HEK293T (cell line): ENCODE results near the gene PDZD2.

Source experiments
- CTCF ChIA-PET: fragments of 350-600 bp; formaldehyde crosslinking; extraction: SDS; loops from one replicate; lab custom pipeline; 2021; ENCODE audit warnings: antibody characterized with exemption, inconsistent platforms; lab: Yijun Ruan, JAX
- POLR2A ChIA-PET: fragments of 350-600 bp; formaldehyde crosslinking; extraction: SDS; loops from one replicate; lab custom pipeline; 2020; ENCODE audit warnings: antibody characterized with exemption, inconsistent platforms; lab: Yijun Ruan, JAX
- DNase-seq: peaks from one replicate; pipeline ENCODE4 v3.0.0; 2012; ENCODE audit warnings: mixed read lengths; ENCODE audit errors: extremely low spot score
- ARNT ChIP-seq: fragments of 450-650 bp; IDR thresholded peaks from 2 replicates; pipeline ENCODE4 v1.6.1; 2017; ENCODE audit warnings: mild to moderate bottlenecking
- BHLHE40 ChIP-seq: fragments of 450-650 bp; IDR thresholded peaks from 2 replicates; pipeline ENCODE4 v1.6.1; 2016; ENCODE audit warnings: mild to moderate bottlenecking, moderate library complexity, borderline replicate concordance
- CTBP1 ChIP-seq: fragments of 450-650 bp; IDR thresholded peaks from 2 replicates; pipeline ENCODE4 v1.6.1; 2016; ENCODE audit warnings: borderline replicate concordance
- ELF4 ChIP-seq: fragments of 450-650 bp; IDR thresholded peaks from 2 replicates; pipeline ENCODE4 v1.6.1; 2017; ENCODE audit warnings: antibody characterized with exemption
- FOXA1 ChIP-seq: fragments of 450-650 bp; IDR thresholded peaks from 2 replicates; pipeline ENCODE4 v1.6.1; 2016; ENCODE audit warnings: mild to moderate bottlenecking
- FOXK2 ChIP-seq: fragments of 450-650 bp; IDR thresholded peaks from 2 replicates; pipeline ENCODE4 v1.6.1; 2016; ENCODE audit warnings: mild to moderate bottlenecking
- FOXM1 ChIP-seq: fragments of 450-650 bp; IDR thresholded peaks from 2 replicates; pipeline ENCODE4 v1.6.1; 2017; ENCODE audit warnings: mild to moderate bottlenecking, borderline replicate concordance
- HDGF ChIP-seq: fragments of 450-650 bp; IDR thresholded peaks from 2 replicates; pipeline ENCODE4 v1.6.1; 2017; ENCODE audit warnings: antibody characterized with exemption, borderline replicate concordance
- L3MBTL2 ChIP-seq: fragments of 450-650 bp; conservative IDR thresholded peaks from 2 replicates; pipeline ENCODE4 v1.6.1; 2016; ENCODE audit warnings: mild to moderate bottlenecking
- LEF1 ChIP-seq: fragments of 450-650 bp; IDR thresholded peaks from 2 replicates; pipeline ENCODE4 v1.6.1; 2017; ENCODE audit warnings: mild to moderate bottlenecking, borderline replicate concordance
- NFRKB ChIP-seq: fragments of 450-650 bp; IDR thresholded peaks from 2 replicates; pipeline ENCODE4 v1.6.1; 2016; ENCODE audit warnings: mild to moderate bottlenecking, moderate library complexity
- SP1 ChIP-seq: fragments of 450-650 bp; IDR thresholded peaks from 2 replicates; pipeline ENCODE4 v1.6.1; 2017
- SUZ12 ChIP-seq: fragments of 450-650 bp; IDR thresholded peaks from 2 replicates; pipeline ENCODE4 v1.6.1; 2016; ENCODE audit warnings: mild to moderate bottlenecking
- TARDBP ChIP-seq: fragments of 450-650 bp; IDR thresholded peaks from 2 replicates; pipeline ENCODE4 v1.6.1; 2016
- ZNF384 ChIP-seq: fragments of 450-650 bp; IDR thresholded peaks from 2 replicates; pipeline ENCODE4 v1.6.1; 2016
- TF ChIP-seq, protein P1 (sequence below): fragments of 450-650 bp; IDR thresholded peaks from 2 replicates; pipeline ENCODE4 v1.6.1; 2016

PDZD2 gene

DNA sequence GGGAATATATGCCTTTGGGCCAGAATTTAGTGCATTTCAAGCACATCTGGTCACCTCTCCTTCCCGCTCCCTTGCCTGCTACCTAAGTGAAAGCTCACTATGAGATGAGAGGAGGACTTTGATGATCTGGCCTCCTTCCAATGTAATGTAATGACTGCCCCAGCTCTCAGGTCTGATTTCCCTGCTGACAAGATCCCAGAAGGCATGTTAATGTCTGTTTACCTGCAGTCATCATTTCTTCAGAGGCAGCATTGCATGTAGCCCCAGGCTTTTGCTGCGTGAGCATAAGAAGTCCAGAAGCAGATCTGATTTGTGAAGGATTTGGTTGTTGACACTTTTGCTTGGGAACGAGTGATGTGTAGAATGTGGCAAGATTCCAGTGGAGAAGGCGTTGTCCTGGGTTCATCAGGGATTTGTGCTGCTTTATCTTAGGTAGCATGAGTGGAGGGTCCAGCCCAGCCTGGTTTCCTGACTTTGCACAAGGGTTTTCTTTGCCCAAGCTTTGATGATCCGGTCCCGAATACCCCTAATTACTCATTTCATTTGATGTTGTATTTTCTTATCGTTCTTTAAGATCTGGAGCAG lies 342.5 kb downstream of the PDZD2 start:
- no peak for DNase-seq
- TF ChIP-seq NFRKB, result no peak
- no peak for TF ChIP-seq L3MBTL2
- TF ChIP-seq SUZ12, result no peak
- no peak for TF ChIP-seq BHLHE40
- no peak for TF ChIP-seq CTBP1
- TF ChIP-seq HDGF, result no peak
- TF ChIP-seq ZNF384, result no peak
- no peak for TF ChIP-seq ARNT
- no peak for TF ChIP-seq SP1
- no peak for TF ChIP-seq FOXK2
- no peak for TF ChIP-seq TARDBP
- no peak for TF ChIP-seq LEF1
- TF ChIP-seq ELF4, result no peak
- no peak for TF ChIP-seq FOXA1
- TF ChIP-seq, protein P1, sequence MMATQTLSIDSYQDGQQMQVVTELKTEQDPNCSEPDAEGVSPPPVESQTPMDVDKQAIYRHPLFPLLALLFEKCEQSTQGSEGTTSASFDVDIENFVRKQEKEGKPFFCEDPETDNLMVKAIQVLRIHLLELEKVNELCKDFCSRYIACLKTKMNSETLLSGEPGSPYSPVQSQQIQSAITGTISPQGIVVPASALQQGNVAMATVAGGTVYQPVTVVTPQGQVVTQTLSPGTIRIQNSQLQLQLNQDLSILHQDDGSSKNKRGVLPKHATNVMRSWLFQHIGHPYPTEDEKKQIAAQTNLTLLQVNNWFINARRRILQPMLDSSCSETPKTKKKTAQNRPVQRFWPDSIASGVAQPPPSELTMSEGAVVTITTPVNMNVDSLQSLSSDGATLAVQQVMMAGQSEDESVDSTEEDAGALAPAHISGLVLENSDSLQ, result no peak
- no peak for TF ChIP-seq FOXM1
- ChIA-PET POLR2A (no interaction called here), CTCF (no interaction called here)

GRCh38 chr5:31982027-31982426 lies 343.1 kb downstream of the PDZD2 start:
- no peak for DNase-seq
- CTCF ChIA-PET, result no interaction called here
- TF ChIP-seq CTBP1 (no peak), ZNF384 (no peak), FOXA1 (no peak), NFRKB (no peak), LEF1 (no peak), ELF4 (no peak), TARDBP (no peak), SP1 (no peak), ARNT (no peak), FOXK2 (no peak), L3MBTL2 (no peak), SUZ12 (no peak), BHLHE40 (no peak), HDGF (no peak), FOXM1 (no peak)
- TF ChIP-seq, protein P1, result no peak
- POLR2A ChIA-PET, result no interaction called here

DNA sequence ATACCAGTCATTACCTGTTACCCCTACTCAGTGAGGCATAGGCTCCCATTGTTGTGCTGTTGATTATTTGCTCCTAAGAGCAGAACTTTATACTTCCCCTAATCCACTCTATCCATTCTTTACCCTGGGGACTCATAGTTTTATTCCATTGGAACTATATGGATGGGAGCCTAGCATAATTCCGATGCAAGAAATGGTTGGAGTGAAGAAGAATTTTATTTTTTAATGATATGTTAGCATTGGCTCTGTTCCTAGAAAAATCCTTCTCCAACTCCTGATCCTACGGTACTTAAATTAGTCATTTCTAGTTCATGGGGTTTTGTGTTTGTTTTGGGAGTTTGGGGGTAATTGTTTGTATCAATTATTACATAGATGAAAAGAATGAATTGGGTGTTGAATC lies 343.7 kb downstream of the PDZD2 start:
- TF ChIP-seq TARDBP (no peak), FOXA1 (no peak)
- CTCF ChIA-PET, result no interaction called here
- DNase-seq, result no peak
- POLR2A ChIA-PET, result no interaction called here

- CTCF ChIA-PET, result interaction anchor here (0.7 kb wide), 1 partner anchor 34 kb away, joined by 3 read pairs; no protein-coding TSS in a partner anchor
- DNase-seq, result no peak
- POLR2A ChIA-PET, result no interaction called here
- no peak for TF ChIP-seq SP1
- no peak for TF ChIP-seq SUZ12
- TF ChIP-seq ZNF384, result no peak
- no peak for TF ChIP-seq FOXK2
- no peak for TF ChIP-seq ARNT
- no peak for TF ChIP-seq ELF4
- TF ChIP-seq L3MBTL2, result no peak
- TF ChIP-seq, protein P1, result no peak
- no peak for TF ChIP-seq HDGF
- TF ChIP-seq LEF1, result no peak
These were observed 344.9 kb downstream of the PDZD2 start for GRCh38 chr5:31983851-31984250.

GRCh38 chr5:31984691-31985090 lies 345.8 kb downstream of the PDZD2 start:
- no peak for DNase-seq
- TF ChIP-seq, protein P1, result no peak
- no peak for TF ChIP-seq TARDBP
- no peak for TF ChIP-seq SP1
- TF ChIP-seq FOXM1, result no peak
- CTCF ChIA-PET, result no interaction called here
- POLR2A ChIA-PET, result no interaction called here

- no peak for DNase-seq
- ChIA-PET POLR2A (no interaction called here), CTCF (no interaction called here)
- TF ChIP-seq HDGF, result no peak
- TF ChIP-seq CTBP1, result no peak
- TF ChIP-seq ZNF384, result no peak
- no peak for TF ChIP-seq L3MBTL2
- no peak for TF ChIP-seq SUZ12
- no peak for TF ChIP-seq ARNT
- no peak for TF ChIP-seq TARDBP
These were observed 347.2 kb downstream of the PDZD2 start for GRCh38 chr5:31986101-31986500.
